BE2C (cell line): ENCODE measurements around the gene RPP21.

ENCODE experiments used
- DNase-seq: peaks from one replicate; pipeline ENCODE4 v3.0.0-alpha.2; 2020
- H3K27me3 ChIP-seq: fragments of 250-450 bp; sonication (Bioruptor Pico); 2 replicates; pipeline ENCODE4 v1.5.1; 2020; ENCODE audit warnings: mild to moderate bottlenecking
- H3K36me3 ChIP-seq: fragments of 250-450 bp; sonication (Bioruptor Pico); 2 replicates; pipeline ENCODE4 v1.5.1; 2020; ENCODE audit warnings: mild to moderate bottlenecking
- H3K4me1 ChIP-seq: fragments of 250-450 bp; sonication (Bioruptor Pico); 2 replicates; pipeline ENCODE4 v1.5.1; 2020
- H3K4me3 ChIP-seq: 2 replicates; pipeline ENCODE4 v1.5.1; 2011; ENCODE audit warnings: low read depth, low read length
- H3K9me3 ChIP-seq: fragments of 250-450 bp; sonication (Bioruptor Pico); 2 replicates; pipeline ENCODE4 v1.5.1; 2020
- TF ChIP-seq, protein P1 (sequence below): IDR thresholded peaks from 2 replicates; pipeline ENCODE4 v1.5.1; 2012; ENCODE audit warnings: mild to moderate bottlenecking, low read depth, low read length

Gene RPP21

GRCh38 chr6:30380464-30380863, 35.5 kb downstream of the RPP21 start:
- peaks cover 33% of the 10 kb centered on the region for H3K27me3 ChIP-seq
- no peaks in the 10 kb centered on the region for H3K4me1 ChIP-seq
- no peak overlapping the region for H3K4me3 ChIP-seq
- TF ChIP-seq, protein P1, sequence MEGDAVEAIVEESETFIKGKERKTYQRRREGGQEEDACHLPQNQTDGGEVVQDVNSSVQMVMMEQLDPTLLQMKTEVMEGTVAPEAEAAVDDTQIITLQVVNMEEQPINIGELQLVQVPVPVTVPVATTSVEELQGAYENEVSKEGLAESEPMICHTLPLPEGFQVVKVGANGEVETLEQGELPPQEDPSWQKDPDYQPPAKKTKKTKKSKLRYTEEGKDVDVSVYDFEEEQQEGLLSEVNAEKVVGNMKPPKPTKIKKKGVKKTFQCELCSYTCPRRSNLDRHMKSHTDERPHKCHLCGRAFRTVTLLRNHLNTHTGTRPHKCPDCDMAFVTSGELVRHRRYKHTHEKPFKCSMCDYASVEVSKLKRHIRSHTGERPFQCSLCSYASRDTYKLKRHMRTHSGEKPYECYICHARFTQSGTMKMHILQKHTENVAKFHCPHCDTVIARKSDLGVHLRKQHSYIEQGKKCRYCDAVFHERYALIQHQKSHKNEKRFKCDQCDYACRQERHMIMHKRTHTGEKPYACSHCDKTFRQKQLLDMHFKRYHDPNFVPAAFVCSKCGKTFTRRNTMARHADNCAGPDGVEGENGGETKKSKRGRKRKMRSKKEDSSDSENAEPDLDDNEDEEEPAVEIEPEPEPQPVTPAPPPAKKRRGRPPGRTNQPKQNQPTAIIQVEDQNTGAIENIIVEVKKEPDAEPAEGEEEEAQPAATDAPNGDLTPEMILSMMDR = no peak
- H3K9me3 ChIP-seq = no peaks in the 10 kb centered on the region
- H3K36me3 ChIP-seq = no peaks in the 10 kb centered on the region
- no peak for DNase-seq

- DNase-seq = no peak
- H3K9me3 ChIP-seq = no peaks in the 10 kb centered on the region; the same call in 1 of the 2 replicates
Measured at GRCh38 chr6:30386166-30386565, 41.2 kb downstream of the RPP21 start.

DNA sequence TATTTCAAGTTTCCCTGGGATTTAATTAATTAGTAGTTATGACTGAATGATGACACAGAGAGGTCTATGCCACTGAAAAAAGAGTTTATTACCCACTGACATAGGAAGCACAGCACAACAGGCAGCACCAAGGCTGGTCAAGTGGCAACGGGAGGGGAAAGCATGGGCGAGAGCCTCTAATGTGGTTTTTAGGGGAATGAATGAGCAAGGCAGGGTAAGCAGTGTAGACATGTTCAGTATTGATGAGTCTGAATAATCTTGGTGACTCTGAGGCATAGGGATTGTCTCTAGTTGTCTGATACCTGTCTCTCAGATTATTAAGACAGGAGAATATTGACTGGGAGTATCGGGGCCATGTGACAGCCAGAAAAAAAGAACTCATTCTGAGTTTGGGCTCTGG, 46.3 kb downstream of the RPP21 start:
- no peaks in the 10 kb centered on the region for H3K9me3 ChIP-seq
- no peak for DNase-seq
- no peak overlapping the region for H3K4me3 ChIP-seq
- TF ChIP-seq, protein P1 = no peak
- no peaks in the 10 kb centered on the region for H3K36me3 ChIP-seq
- H3K4me1 ChIP-seq = no peaks in the 10 kb centered on the region
- peaks cover 82% of the 10 kb centered on the region for H3K27me3 ChIP-seq

More at GRCh38 chr6:30386166-30386565, 41.2 kb downstream of the RPP21 start:
- H3K4me3 ChIP-seq = no peak overlapping the region
- H3K4me1 ChIP-seq = no peaks in the 10 kb centered on the region
- peaks cover 54% of the 10 kb centered on the region for H3K27me3 ChIP-seq
- TF ChIP-seq, protein P1 = no peak
- H3K36me3 ChIP-seq = no peaks in the 10 kb centered on the region

- no peak for DNase-seq
- TF ChIP-seq, protein P1 = no peak
- Histone ChIP-seq H3K4me3 (no peak overlapping the region), H3K36me3 (no peaks in the 10 kb centered on the region), H3K4me1 (no peaks in the 10 kb centered on the region), H3K9me3 (no peaks in the 10 kb centered on the region), H3K27me3 (peaks cover 67% of the 10 kb centered on the region)
Measured at GRCh38 chr6:30394139-30394538, 49.2 kb downstream of the RPP21 start.
